ENCODE measurements around the gene UGT2B15.
"Not testable (repeated sequence)": the region's sequence is repeated elsewhere in the genome, so short reads cannot be mapped to it uniquely, and the experiment has no call there.

Gene UGT2B15

DNA sequence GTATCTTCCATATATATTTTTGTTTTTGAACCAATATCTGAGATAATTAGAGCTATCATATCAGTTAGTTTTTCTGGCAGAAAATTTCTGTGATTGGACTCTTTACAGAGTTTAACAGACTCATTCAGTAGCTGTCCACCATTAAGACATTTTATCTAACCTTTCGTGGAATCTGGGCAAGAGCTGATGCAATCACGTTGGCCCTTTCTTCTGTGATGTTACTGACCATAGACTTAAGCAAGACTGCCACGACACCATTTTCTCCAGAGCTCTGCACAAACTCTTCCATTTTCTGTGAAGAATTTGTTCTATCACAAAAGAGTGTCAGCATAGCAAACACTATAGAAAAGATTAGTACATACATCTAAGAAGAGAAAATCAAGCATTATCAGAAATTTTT lies 41.8 kb upstream of the UGT2B15 start:
- H3K4me2 ChIP-seq = no peak overlapping the region
- TF ChIP-seq, protein P1, sequence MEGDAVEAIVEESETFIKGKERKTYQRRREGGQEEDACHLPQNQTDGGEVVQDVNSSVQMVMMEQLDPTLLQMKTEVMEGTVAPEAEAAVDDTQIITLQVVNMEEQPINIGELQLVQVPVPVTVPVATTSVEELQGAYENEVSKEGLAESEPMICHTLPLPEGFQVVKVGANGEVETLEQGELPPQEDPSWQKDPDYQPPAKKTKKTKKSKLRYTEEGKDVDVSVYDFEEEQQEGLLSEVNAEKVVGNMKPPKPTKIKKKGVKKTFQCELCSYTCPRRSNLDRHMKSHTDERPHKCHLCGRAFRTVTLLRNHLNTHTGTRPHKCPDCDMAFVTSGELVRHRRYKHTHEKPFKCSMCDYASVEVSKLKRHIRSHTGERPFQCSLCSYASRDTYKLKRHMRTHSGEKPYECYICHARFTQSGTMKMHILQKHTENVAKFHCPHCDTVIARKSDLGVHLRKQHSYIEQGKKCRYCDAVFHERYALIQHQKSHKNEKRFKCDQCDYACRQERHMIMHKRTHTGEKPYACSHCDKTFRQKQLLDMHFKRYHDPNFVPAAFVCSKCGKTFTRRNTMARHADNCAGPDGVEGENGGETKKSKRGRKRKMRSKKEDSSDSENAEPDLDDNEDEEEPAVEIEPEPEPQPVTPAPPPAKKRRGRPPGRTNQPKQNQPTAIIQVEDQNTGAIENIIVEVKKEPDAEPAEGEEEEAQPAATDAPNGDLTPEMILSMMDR (conservative IDR thresholded peaks at IDR 0.05; ENCODE audit: low read depth, low read length) = no peak
- H3K27ac ChIP-seq = no peak overlapping the region
- no peaks in the 10 kb centered on the region for H4K20me1 ChIP-seq (ENCODE audit: insufficient read depth)
- H3K79me2 ChIP-seq (ENCODE audit: insufficient read depth, low read depth) = no peaks in the 10 kb centered on the region
- H3K36me3 ChIP-seq (ENCODE audit: insufficient read depth) = no peaks in the 10 kb centered on the region
- H3K9ac ChIP-seq = no peak overlapping the region
- no peaks in the 10 kb centered on the region for H3K4me1 ChIP-seq (ENCODE audit: low read depth, poor library complexity, severe bottlenecking)
- no peak overlapping the region for H2AFZ ChIP-seq (ENCODE audit: low read depth)
- H3K4me3 ChIP-seq (IDR thresholded peaks at IDR 0.05; ENCODE audit: insufficient read depth, low read depth, low read length) = no peak overlapping the region
- no peaks in the 10 kb centered on the region for H3K27me3 ChIP-seq (ENCODE audit: insufficient read depth, low read depth)

DNA sequence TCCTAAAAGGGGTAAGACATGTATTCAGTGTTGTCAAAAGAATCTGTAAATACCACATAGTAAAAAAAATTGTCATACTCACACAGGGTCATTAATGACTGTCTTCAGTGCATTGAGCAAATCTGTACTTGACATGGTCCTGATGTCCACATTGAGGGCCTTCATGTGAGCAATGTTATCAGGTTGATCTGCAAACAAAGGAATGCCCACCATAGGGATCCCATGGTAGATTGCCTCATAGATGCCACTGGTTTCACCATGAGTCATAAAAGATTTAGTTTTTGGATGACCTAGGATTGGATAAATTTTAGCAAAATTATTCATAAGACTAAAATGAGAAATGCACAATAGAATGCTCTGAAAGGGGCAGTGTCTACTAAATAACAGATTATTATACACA lies 38.1 kb upstream of the UGT2B15 start:
- H3K27ac ChIP-seq = no peak overlapping the region
- TF ChIP-seq, protein P1 (conservative IDR thresholded peaks at IDR 0.05; ENCODE audit: low read depth, low read length) = no peak
- H4K20me1 ChIP-seq (ENCODE audit: insufficient read depth) = no peaks in the 10 kb centered on the region
- H3K36me3 ChIP-seq (ENCODE audit: insufficient read depth) = no peaks in the 10 kb centered on the region
- H2AFZ ChIP-seq (ENCODE audit: low read depth) = no peak overlapping the region
- no peak overlapping the region for H3K9ac ChIP-seq
- no peaks in the 10 kb centered on the region for H3K27me3 ChIP-seq (ENCODE audit: insufficient read depth, low read depth)
- no peaks in the 10 kb centered on the region for H3K79me2 ChIP-seq (ENCODE audit: insufficient read depth, low read depth)
- H3K4me2 ChIP-seq = no peak overlapping the region
- H3K4me3 ChIP-seq (IDR thresholded peaks at IDR 0.05; ENCODE audit: insufficient read depth, low read depth, low read length) = no peak overlapping the region
- no peaks in the 10 kb centered on the region for H3K4me1 ChIP-seq (ENCODE audit: low read depth, poor library complexity, severe bottlenecking)

DNA sequence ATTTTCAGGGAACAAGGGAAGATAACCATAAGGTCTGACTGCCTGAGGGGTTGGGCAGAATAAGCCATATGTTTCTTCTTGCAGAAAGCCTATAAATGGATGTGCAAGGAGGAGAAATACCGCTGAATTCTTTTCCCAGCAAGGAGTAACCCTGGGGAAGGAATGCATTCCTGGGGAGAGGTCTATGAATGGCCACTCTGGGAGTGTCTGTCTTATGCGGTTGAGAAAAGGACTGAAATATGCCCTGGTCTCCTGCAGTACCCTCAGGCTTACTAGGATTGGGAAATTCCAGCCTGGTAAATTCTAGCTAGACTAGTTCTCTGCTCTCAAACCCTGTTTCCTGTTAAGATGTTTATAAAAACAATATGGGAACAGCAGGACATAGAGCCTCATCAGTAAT lies 32.7 kb upstream of the UGT2B15 start:
- H3K9ac ChIP-seq; H4K20me1 ChIP-seq (ENCODE audit: insufficient read depth); H3K27ac ChIP-seq; H2AFZ ChIP-seq (ENCODE audit: low read depth); H3K36me3 ChIP-seq (ENCODE audit: insufficient read depth); H3K4me1 ChIP-seq (ENCODE audit: low read depth, poor library complexity, severe bottlenecking); H3K4me2 ChIP-seq; H3K4me3 ChIP-seq (IDR thresholded peaks at IDR 0.05; ENCODE audit: insufficient read depth, low read depth, low read length); H3K79me2 ChIP-seq (ENCODE audit: insufficient read depth, low read depth); H3K27me3 ChIP-seq (ENCODE audit: insufficient read depth, low read depth): not testable (repeated sequence)

DNA sequence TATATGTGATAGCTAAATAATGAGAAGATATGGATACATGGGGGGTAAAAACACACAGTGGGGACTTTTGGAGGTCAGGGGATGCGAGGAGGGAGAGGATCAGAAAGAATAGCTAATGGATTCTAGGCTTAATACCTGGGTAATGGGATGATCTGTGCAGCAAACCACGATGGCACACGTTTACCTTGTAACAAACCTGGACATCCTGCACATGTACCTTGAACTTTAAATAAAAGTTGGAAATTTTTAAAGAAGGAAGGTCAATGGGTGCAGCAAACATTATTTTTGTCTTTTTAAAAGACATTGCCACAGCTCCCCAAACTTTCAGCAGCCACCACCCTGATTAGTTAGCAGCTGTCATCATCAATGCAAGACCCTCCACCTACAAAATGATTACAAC lies 29.7 kb upstream of the UGT2B15 start:
- no peaks in the 10 kb centered on the region for H3K36me3 ChIP-seq (ENCODE audit: insufficient read depth)
- H4K20me1 ChIP-seq (ENCODE audit: insufficient read depth) = no peaks in the 10 kb centered on the region
- H3K27ac ChIP-seq = no peak overlapping the region
- no peaks in the 10 kb centered on the region for H3K27me3 ChIP-seq (ENCODE audit: insufficient read depth, low read depth)
- no peak overlapping the region for H3K9ac ChIP-seq
- no peak overlapping the region for H2AFZ ChIP-seq (ENCODE audit: low read depth)
- no peaks in the 10 kb centered on the region for H3K79me2 ChIP-seq (ENCODE audit: insufficient read depth, low read depth)
- TF ChIP-seq, protein P1 (conservative IDR thresholded peaks at IDR 0.05; ENCODE audit: low read depth, low read length) = no peak
- no peak overlapping the region for H3K4me2 ChIP-seq
- H3K4me3 ChIP-seq (IDR thresholded peaks at IDR 0.05; ENCODE audit: insufficient read depth, low read depth, low read length) = no peak overlapping the region
- no peaks in the 10 kb centered on the region for H3K4me1 ChIP-seq (ENCODE audit: low read depth, poor library complexity, severe bottlenecking)

DNA sequence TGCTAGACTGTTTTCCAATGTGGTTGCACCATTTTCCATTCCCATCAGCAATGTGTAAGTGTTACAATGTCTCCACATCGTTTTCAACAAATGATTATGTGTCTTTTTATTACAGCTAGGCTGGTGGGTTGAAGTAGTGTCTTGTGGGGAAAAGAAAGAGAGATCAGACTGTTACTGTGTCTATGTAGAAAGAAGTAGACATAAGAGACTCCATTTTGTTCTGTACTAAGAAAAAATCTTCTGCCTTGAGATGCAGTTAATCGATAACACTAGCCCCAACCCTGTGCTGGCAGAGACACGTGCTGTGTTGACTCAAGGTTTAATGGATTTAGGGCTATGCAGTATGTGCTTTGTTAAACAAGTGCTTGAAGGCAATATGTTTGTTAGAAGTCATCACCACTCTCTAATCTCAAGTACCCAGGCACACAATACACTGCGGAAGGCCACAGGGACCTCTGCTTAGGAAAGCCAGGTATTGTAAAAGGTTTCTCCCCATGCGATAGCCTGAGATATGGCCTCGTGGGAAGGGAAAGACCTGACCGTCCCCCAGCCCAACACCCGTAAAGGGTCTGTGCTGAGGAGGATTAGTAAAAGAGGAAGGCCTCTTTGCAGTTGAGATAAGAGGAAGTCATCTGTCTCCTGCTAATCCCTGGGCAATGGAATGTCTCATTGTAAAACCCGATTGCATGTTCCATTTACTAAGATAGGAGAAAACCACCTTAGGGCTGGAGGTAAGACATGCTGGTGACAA lies 23.0 kb upstream of the UGT2B15 start:
- Histone ChIP-seq H3K4me3 (IDR thresholded peaks at IDR 0.05; ENCODE audit: insufficient read depth, low read depth, low read length) (no peak overlapping the region), H3K27me3 (ENCODE audit: insufficient read depth, low read depth) (no peaks in the 10 kb centered on the region), H2AFZ (ENCODE audit: low read depth) (no peak overlapping the region), H4K20me1 (ENCODE audit: insufficient read depth) (no peaks in the 10 kb centered on the region), H3K79me2 (ENCODE audit: insufficient read depth, low read depth) (no peaks in the 10 kb centered on the region), H3K36me3 (ENCODE audit: insufficient read depth) (no peaks in the 10 kb centered on the region), H3K27ac (no peak overlapping the region), H3K4me1 (ENCODE audit: low read depth, poor library complexity, severe bottlenecking) (no peaks in the 10 kb centered on the region), H3K4me2 (no peak overlapping the region), H3K9ac (no peak overlapping the region)
- TF ChIP-seq, protein P1 (conservative IDR thresholded peaks at IDR 0.05; ENCODE audit: low read depth, low read length) = no peak

Measured in KMS-11 (cell line).